Osteocyte (in vitro differentiated cells): ENCODE data around the gene BANP. TPM values are rescaled to one million over a fixed set of nuclear protein-coding genes. Genes with fewer than 3 reads are reported as not detected.

Experiments
- DNase-seq: peaks from one replicate; pipeline ENCODE4 v3.0.0; 2021; ENCODE audit warnings: mixed read lengths; ENCODE audit not compliant: unreplicated experiment; ENCODE audit errors: extremely low spot score
- H3K27ac Mint-ChIP-seq: one replicate; pipeline ENCODE4 v1.8.0; 2021; ENCODE audit warnings: mild to moderate bottlenecking, mixed read lengths; ENCODE audit not compliant: unreplicated experiment
- H3K27me3 Mint-ChIP-seq: one replicate; pipeline ENCODE4 v1.8.0; 2021; ENCODE audit warnings: mixed read lengths; ENCODE audit not compliant: unreplicated experiment
- H3K36me3 Mint-ChIP-seq: one replicate; pipeline ENCODE4 v1.8.0; 2021; ENCODE audit warnings: mixed read lengths; ENCODE audit not compliant: unreplicated experiment
- H3K4me1 Mint-ChIP-seq: one replicate; pipeline ENCODE4 v1.8.0; 2021; ENCODE audit warnings: mixed read lengths; ENCODE audit not compliant: unreplicated experiment
- H3K4me3 Mint-ChIP-seq: one replicate; pipeline ENCODE4 v1.8.0; 2021; ENCODE audit warnings: mild to moderate bottlenecking, moderate library complexity, mixed read lengths; ENCODE audit not compliant: unreplicated experiment
- H3K9me3 Mint-ChIP-seq: one replicate; pipeline ENCODE4 v1.8.0; 2021; ENCODE audit warnings: mixed read lengths; ENCODE audit not compliant: unreplicated experiment
- CTCF ChIP-seq: fragments of 200-600 bp; sonication (generic); IDR thresholded peaks from 2 replicates; pipeline ENCODE4 v1.5.0; 2021; ENCODE audit warnings: antibody characterized with exemption, mild to moderate bottlenecking, moderate library complexity
- total RNA-seq: library from RNA; stranded (reverse); gene quantifications from 2 replicates; pipeline ENCODE4 v1.2.1, GENCODE V29; 2021

Gene BANP
- total RNA-seq, 1 donor from 2014 or later = 20.5 TPM

GRCh38 chr16:88069397-88070168, 118.3 kb downstream of the BANP start:
- Mint-ChIP-seq H3K9me3 (no peaks in the 10 kb centered on the region), H3K4me3 (no peak overlapping the region), H3K27ac (no peak overlapping the region), H3K4me1 (peaks cover 13% of the 10 kb centered on the region), H3K27me3 (no peaks in the 10 kb centered on the region), H3K36me3 (peaks cover 10% of the 10 kb centered on the region)
- no peak for DNase-seq
- TF ChIP-seq CTCF = no peak

GRCh38 chr16:88070341-88070740, 119.1 kb downstream of the BANP start:
- TF ChIP-seq CTCF = no peak
- Mint-ChIP-seq H3K27ac (no peak overlapping the region), H3K9me3 (no peaks in the 10 kb centered on the region), H3K27me3 (no peaks in the 10 kb centered on the region), H3K4me1 (peaks cover 6% of the 10 kb centered on the region), H3K36me3 (peaks cover 10% of the 10 kb centered on the region), H3K4me3 (no peak overlapping the region)
- DNase-seq = no peak

- H3K9me3 Mint-ChIP-seq = no peaks in the 10 kb centered on the region
- H3K36me3 Mint-ChIP-seq = peaks cover 13% of the 10 kb centered on the region
- H3K27me3 Mint-ChIP-seq = no peaks in the 10 kb centered on the region
- no peak for DNase-seq
- TF ChIP-seq CTCF = no peak
- H3K27ac Mint-ChIP-seq = no peak overlapping the region
- peaks cover 1% of the 10 kb centered on the region for H3K4me1 Mint-ChIP-seq
- H3K4me3 Mint-ChIP-seq = no peak overlapping the region
These were observed 119.9 kb downstream of the BANP start for GRCh38 chr16:88070989-88071625.

- Mint-ChIP-seq H3K9me3 (no peaks in the 10 kb centered on the region), H3K4me3 (no peak overlapping the region), H3K27me3 (no peaks in the 10 kb centered on the region), H3K36me3 (peaks cover 17% of the 10 kb centered on the region), H3K4me1 (no peaks in the 10 kb centered on the region), H3K27ac (no peak overlapping the region)
- no peak for TF ChIP-seq CTCF
- DNase-seq = no peak
These were observed 120.7 kb downstream of the BANP start for GRCh38 chr16:88071908-88072307.

GRCh38 chr16:88072571-88073001, 121.4 kb downstream of the BANP start:
- Mint-ChIP-seq H3K9me3 (no peaks in the 10 kb centered on the region), H3K27ac (no peak overlapping the region), H3K4me1 (no peaks in the 10 kb centered on the region), H3K27me3 (no peaks in the 10 kb centered on the region), H3K36me3 (peaks cover 17% of the 10 kb centered on the region), H3K4me3 (no peak overlapping the region)
- DNase-seq = no peak
- TF ChIP-seq CTCF = no peak
